ENCODE measurements around the gene UPF2.
"Not testable (repeated sequence)": the region's sequence is repeated elsewhere in the genome, so short reads cannot be mapped to it uniquely, and the experiment has no call there.

UPF2 gene

DNA sequence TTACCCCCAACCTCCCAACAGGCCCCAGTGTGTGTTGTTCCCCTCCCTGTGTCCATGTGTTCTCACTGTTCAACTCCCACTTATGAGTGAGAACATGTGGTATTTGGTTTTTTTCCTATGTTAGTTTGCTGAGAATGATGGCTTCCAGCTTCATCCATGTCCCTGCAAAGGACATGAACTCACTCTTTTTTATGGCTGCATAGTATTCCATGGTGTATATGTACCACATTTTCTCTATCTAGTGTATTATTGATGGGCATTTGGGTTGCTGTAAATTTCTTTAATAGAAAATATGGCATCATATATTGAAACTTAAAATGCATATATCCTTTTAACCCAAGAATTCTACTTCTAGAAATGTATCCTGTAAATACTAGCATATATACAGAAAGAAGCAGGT is 33.8 kb downstream of the UPF2 start:
- H3K36me3 ChIP-seq (ENCODE audit: insufficient read depth, low read length): peaks cover 10% of the 10 kb centered on the region
- H3K9ac ChIP-seq (ENCODE audit: low read length); H3K4me1 ChIP-seq (ENCODE audit: insufficient read depth, low read length); H3K4me3 ChIP-seq (ENCODE audit: low read depth in 1 of 2, low read length in 2 of 2); H3K9me3 ChIP-seq (ENCODE audit: low read length); H3K27me3 ChIP-seq (ENCODE audit: control insufficient read depth in 1 of 2, insufficient read depth in 2 of 2, low read length in 2 of 2); H3K27ac ChIP-seq (ENCODE audit: low read depth, low read length): not testable (repeated sequence)

DNA sequence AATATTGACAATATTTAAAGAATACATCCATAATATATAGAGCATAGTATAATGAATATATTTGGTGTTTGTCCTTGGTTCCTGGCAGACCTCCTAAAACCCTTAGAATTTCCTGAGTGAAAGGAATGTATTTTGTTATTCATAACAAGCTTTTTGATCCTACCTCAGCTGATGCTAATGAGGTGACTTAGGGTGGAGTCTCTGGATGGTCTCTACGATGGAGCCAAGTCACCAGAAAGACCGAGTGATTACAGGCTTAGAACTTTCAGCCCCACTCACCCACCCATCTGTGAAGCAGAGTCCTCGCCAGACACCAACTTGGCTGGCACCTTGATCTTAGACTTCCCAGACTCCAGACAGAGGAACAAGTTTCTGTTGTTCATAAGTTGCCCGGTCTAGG is 35.9 kb downstream of the UPF2 start:
- Histone ChIP-seq H3K27me3 (ENCODE audit: control insufficient read depth in 1 of 2, insufficient read depth in 2 of 2, low read length in 2 of 2) (no peaks in the 10 kb centered on the region), H3K9ac (ENCODE audit: low read length) (no peak overlapping the region), H3K9me3 (ENCODE audit: low read length) (no peaks in the 10 kb centered on the region), H3K4me1 (ENCODE audit: insufficient read depth, low read length) (no peaks in the 10 kb centered on the region), H3K4me3 (ENCODE audit: low read depth in 1 of 2, low read length in 2 of 2) (no peak overlapping the region), H3K36me3 (ENCODE audit: insufficient read depth, low read length) (peaks cover 19% of the 10 kb centered on the region), H3K27ac (ENCODE audit: low read depth, low read length) (no peak overlapping the region)

- H3K27ac ChIP-seq (ENCODE audit: low read depth, low read length): no peak overlapping the region
- H3K4me1 ChIP-seq (ENCODE audit: insufficient read depth, low read length): no peaks in the 10 kb centered on the region
- H3K9me3 ChIP-seq (ENCODE audit: low read length): no peaks in the 10 kb centered on the region
- peaks cover 18% of the 10 kb centered on the region for H3K36me3 ChIP-seq (ENCODE audit: insufficient read depth, low read length)
- H3K9ac ChIP-seq (ENCODE audit: low read length): no peak overlapping the region
- no peaks in the 10 kb centered on the region for H3K27me3 ChIP-seq (ENCODE audit: control insufficient read depth in 1 of 2, insufficient read depth in 2 of 2, low read length in 2 of 2)
- H3K4me3 ChIP-seq (ENCODE audit: low read depth in 1 of 2, low read length in 2 of 2): no peak overlapping the region
Observed at GRCh38 chr10:11993834-11994468, 48.7 kb downstream of the UPF2 start.

DNA sequence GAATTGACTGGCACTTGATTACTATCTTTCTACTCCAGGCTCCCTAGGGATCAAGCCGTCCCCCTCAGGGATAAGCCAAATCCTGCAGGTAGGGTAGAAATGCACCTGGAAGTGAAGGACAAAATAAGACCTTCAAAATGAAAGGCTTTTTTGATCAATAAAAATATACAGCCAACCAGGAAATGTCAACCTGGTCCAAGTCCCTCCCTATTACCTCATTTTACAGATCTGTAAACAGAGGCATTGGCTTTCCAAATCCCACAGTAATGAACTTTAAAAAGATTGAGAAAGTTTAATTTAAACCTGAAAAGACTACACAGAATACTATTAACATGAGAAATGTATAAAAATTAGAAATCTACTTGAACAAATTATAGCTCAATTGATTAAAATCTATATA is 53.7 kb downstream of the UPF2 start:
- no peak overlapping the region for H3K4me3 ChIP-seq (ENCODE audit: low read depth in 1 of 2, low read length in 2 of 2)

GRCh38 chr10:11986593-11987216 is 55.9 kb downstream of the UPF2 start:
- Histone ChIP-seq H3K36me3 (ENCODE audit: insufficient read depth, low read length) (peaks cover 9% of the 10 kb centered on the region), H3K27ac (ENCODE audit: low read depth, low read length) (no peak overlapping the region), H3K9me3 (ENCODE audit: low read length) (no peaks in the 10 kb centered on the region), H3K4me3 (ENCODE audit: low read depth in 1 of 2, low read length in 2 of 2) (no peak overlapping the region), H3K9ac (ENCODE audit: low read length) (no peak overlapping the region), H3K4me1 (ENCODE audit: insufficient read depth, low read length) (no peaks in the 10 kb centered on the region), H3K27me3 (ENCODE audit: control insufficient read depth in 1 of 2, insufficient read depth in 2 of 2, low read length in 2 of 2) (no peaks in the 10 kb centered on the region)

More for the DNA sequence above, 53.7 kb downstream of the UPF2 start:
- no peak overlapping the region for H3K27ac ChIP-seq (ENCODE audit: low read depth, low read length)
- no peak overlapping the region for H3K9ac ChIP-seq (ENCODE audit: low read length)
- H3K36me3 ChIP-seq (ENCODE audit: insufficient read depth, low read length): peaks cover 9% of the 10 kb centered on the region
- no peaks in the 10 kb centered on the region for H3K4me1 ChIP-seq (ENCODE audit: insufficient read depth, low read length)
- H3K27me3 ChIP-seq (ENCODE audit: control insufficient read depth in 1 of 2, insufficient read depth in 2 of 2, low read length in 2 of 2): no peaks in the 10 kb centered on the region
- H3K9me3 ChIP-seq (ENCODE audit: low read length): no peaks in the 10 kb centered on the region

DNA sequence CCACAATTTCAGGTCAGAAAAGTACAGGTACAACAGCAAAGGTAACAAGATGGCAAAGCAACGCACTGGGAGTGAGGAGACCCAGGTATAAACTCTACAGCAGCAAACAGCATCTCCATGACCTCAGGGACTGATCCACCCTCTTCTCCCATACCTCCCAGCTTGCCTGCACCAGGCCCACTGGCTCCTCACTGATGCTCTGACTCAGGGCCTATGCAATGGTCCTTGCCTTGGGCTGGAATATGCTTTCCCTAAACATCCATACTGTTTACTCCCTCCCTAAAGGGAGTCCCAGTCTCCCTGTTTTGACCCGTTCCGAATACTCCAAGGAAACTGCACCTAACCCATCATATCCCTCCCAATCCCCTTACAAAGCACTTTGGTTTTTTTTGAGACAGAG is 60.4 kb downstream of the UPF2 start:
- no peaks in the 10 kb centered on the region for H3K4me1 ChIP-seq (ENCODE audit: insufficient read depth, low read length)
- H3K36me3 ChIP-seq (ENCODE audit: insufficient read depth, low read length): peaks cover 15% of the 10 kb centered on the region
- H3K4me3 ChIP-seq (ENCODE audit: low read depth in 1 of 2, low read length in 2 of 2): no peak overlapping the region
- no peak overlapping the region for H3K27ac ChIP-seq (ENCODE audit: low read depth, low read length)
- H3K9ac ChIP-seq (ENCODE audit: low read length): no peak overlapping the region
- no peaks in the 10 kb centered on the region for H3K9me3 ChIP-seq (ENCODE audit: low read length)
- H3K27me3 ChIP-seq (ENCODE audit: control insufficient read depth in 1 of 2, insufficient read depth in 2 of 2, low read length in 2 of 2): no peaks in the 10 kb centered on the region

GRCh38 chr10:11975795-11976194 is 66.8 kb downstream of the UPF2 start:
- Histone ChIP-seq H3K36me3 (ENCODE audit: insufficient read depth, low read length) (peaks cover 30% of the 10 kb centered on the region), H3K9me3 (ENCODE audit: low read length) (no peaks in the 10 kb centered on the region), H3K4me3 (ENCODE audit: low read depth in 1 of 2, low read length in 2 of 2) (no peak overlapping the region), H3K27me3 (ENCODE audit: control insufficient read depth in 1 of 2, insufficient read depth in 2 of 2, low read length in 2 of 2) (no peaks in the 10 kb centered on the region), H3K27ac (ENCODE audit: low read depth, low read length) (no peak overlapping the region), H3K4me1 (ENCODE audit: insufficient read depth, low read length) (no peaks in the 10 kb centered on the region), H3K9ac (ENCODE audit: low read length) (no peak overlapping the region)

DNA sequence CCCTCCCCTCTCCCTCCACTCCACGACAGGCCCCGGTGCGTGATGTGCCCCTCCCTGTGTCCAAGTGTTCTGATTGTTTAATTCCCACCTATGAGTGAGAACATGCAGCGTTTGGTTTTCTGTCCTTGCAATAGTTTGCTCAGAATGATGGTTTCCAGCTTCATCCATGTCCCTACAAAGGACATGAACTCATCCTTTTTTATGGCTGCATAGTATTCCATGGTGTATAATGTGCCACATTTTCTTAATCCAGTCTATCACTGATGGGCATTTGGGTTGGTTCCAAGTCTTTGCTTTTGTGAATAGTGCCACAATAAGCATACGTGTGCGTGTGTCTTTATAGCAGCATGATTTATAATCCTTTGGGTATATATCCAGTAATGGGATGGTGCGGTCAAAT is 70.1 kb downstream of the UPF2 start:
- H3K9ac ChIP-seq (ENCODE audit: low read length); H3K4me1 ChIP-seq (ENCODE audit: insufficient read depth, low read length); H3K9me3 ChIP-seq (ENCODE audit: low read length); H3K27ac ChIP-seq (ENCODE audit: low read depth, low read length); H3K27me3 ChIP-seq (ENCODE audit: control insufficient read depth in 1 of 2, insufficient read depth in 2 of 2, low read length in 2 of 2); H3K4me3 ChIP-seq (ENCODE audit: low read depth in 1 of 2, low read length in 2 of 2): not testable (repeated sequence)
- H3K36me3 ChIP-seq (ENCODE audit: insufficient read depth, low read length): peaks cover 17% of the 10 kb centered on the region

- no peaks in the 10 kb centered on the region for H3K27me3 ChIP-seq (ENCODE audit: control insufficient read depth in 1 of 2, insufficient read depth in 2 of 2, low read length in 2 of 2)
- H3K9ac ChIP-seq (ENCODE audit: low read length): no peak overlapping the region
- no peaks in the 10 kb centered on the region for H3K9me3 ChIP-seq (ENCODE audit: low read length)
- H3K27ac ChIP-seq (ENCODE audit: low read depth, low read length): no peak overlapping the region
- H3K4me1 ChIP-seq (ENCODE audit: insufficient read depth, low read length): no peaks in the 10 kb centered on the region
- H3K36me3 ChIP-seq (ENCODE audit: insufficient read depth, low read length): peaks cover 50% of the 10 kb centered on the region
- H3K4me3 ChIP-seq (ENCODE audit: low read depth in 1 of 2, low read length in 2 of 2): no peak overlapping the region
Observed at GRCh38 chr10:11962176-11962575, 80.4 kb downstream of the UPF2 start.

GRCh38 chr10:11961771-11962170 is 80.8 kb downstream of the UPF2 start:
- no peak overlapping the region for H3K4me3 ChIP-seq (ENCODE audit: low read depth in 1 of 2, low read length in 2 of 2)
- H3K36me3 ChIP-seq (ENCODE audit: insufficient read depth, low read length): peaks cover 50% of the 10 kb centered on the region
- no peaks in the 10 kb centered on the region for H3K27me3 ChIP-seq (ENCODE audit: control insufficient read depth in 1 of 2, insufficient read depth in 2 of 2, low read length in 2 of 2)
- no peak overlapping the region for H3K27ac ChIP-seq (ENCODE audit: low read depth, low read length)
- no peaks in the 10 kb centered on the region for H3K4me1 ChIP-seq (ENCODE audit: insufficient read depth, low read length)
- H3K9ac ChIP-seq (ENCODE audit: low read length): no peak overlapping the region
- no peaks in the 10 kb centered on the region for H3K9me3 ChIP-seq (ENCODE audit: low read length)

DNA sequence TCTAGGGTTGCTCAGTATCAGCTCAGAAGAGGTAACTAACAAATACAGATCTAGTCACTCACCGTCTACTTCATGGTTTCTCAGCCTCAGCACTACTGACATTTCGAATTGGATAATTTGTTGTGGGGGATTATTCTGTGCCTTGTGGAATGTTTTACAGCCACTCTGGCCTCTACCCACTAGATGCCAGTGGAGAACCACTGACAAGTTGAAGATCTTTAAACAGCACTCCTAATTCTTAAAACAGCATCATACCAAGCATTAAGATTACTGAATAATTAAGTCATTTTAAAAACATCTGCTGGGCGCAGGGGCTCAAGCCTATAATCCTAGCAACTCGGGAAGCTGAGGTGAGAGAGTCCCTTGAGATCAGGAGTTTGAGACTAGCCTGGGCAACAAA is 82.6 kb downstream of the UPF2 start:
- no peaks in the 10 kb centered on the region for H3K4me1 ChIP-seq (ENCODE audit: insufficient read depth, low read length)
- H3K27me3 ChIP-seq (ENCODE audit: control insufficient read depth in 1 of 2, insufficient read depth in 2 of 2, low read length in 2 of 2): no peaks in the 10 kb centered on the region
- H3K4me3 ChIP-seq (ENCODE audit: low read depth in 1 of 2, low read length in 2 of 2): no peak overlapping the region
- H3K36me3 ChIP-seq (ENCODE audit: insufficient read depth, low read length): peaks cover 50% of the 10 kb centered on the region
- H3K27ac ChIP-seq (ENCODE audit: low read depth, low read length): no peak overlapping the region
- H3K9me3 ChIP-seq (ENCODE audit: low read length): no peaks in the 10 kb centered on the region
- H3K9ac ChIP-seq (ENCODE audit: low read length): no peak overlapping the region

GRCh38 chr10:11958956-11959355 is 83.7 kb downstream of the UPF2 start:
- H3K27me3 ChIP-seq (ENCODE audit: control insufficient read depth in 1 of 2, insufficient read depth in 2 of 2, low read length in 2 of 2): no peaks in the 10 kb centered on the region
- no peak overlapping the region for H3K27ac ChIP-seq (ENCODE audit: low read depth, low read length)
- H3K36me3 ChIP-seq (ENCODE audit: insufficient read depth, low read length): peaks cover 50% of the 10 kb centered on the region

More at GRCh38 chr10:11958956-11959355, 83.7 kb downstream of the UPF2 start:
- Histone ChIP-seq H3K4me1 (ENCODE audit: insufficient read depth, low read length) (no peaks in the 10 kb centered on the region), H3K9ac (ENCODE audit: low read length) (no peak overlapping the region), H3K4me3 (ENCODE audit: low read depth in 1 of 2, low read length in 2 of 2) (no peak overlapping the region), H3K9me3 (ENCODE audit: low read length) (no peaks in the 10 kb centered on the region)
